CD8-positive, alpha-beta memory T cell (primary cell): ENCODE measurements around the gene MRM3. TPM values are rescaled to one million over a fixed set of nuclear protein-coding genes. Genes with fewer than 3 reads are reported as not detected.
"Not testable (repeated sequence)": the region's sequence is repeated elsewhere in the genome, so short reads cannot be mapped to it uniquely, and the experiment has no call there.

Experiments
- CTCF ChIA-PET: fragments of 350-600 bp; sonication (Branson Sonifier 250); formaldehyde crosslinking; loops from one replicate; lab custom pipeline; 2021; ENCODE audit warnings: antibody characterized with exemption; lab: Charles Lee
- POLR2A ChIA-PET: fragments of 350-600 bp; sonication (Branson Sonifier 250); formaldehyde crosslinking; loops from one replicate; lab custom pipeline; 2021; ENCODE audit warnings: antibody characterized with exemption; lab: Charles Lee
- DNase-seq, 5 donors: peaks; one replicate each; pipeline versions ENCODE4 v3.0.0 to v3.0.0-alpha.2; 2020 to 2022; ENCODE audit warnings: mixed read lengths in 1 of 5
- H3K27ac ChIP-seq: one replicate; pipeline ENCODE4 v1.7.0; 2013; ENCODE audit warnings: low read depth, mild to moderate bottlenecking, low read length, moderate library complexity
- H3K27me3 ChIP-seq: 2 replicates; pipeline ENCODE4 v1.7.0; 2013; ENCODE audit warnings: low read length, mild to moderate bottlenecking; ENCODE audit not compliant: insufficient read depth, poor library complexity, severe bottlenecking
- H3K36me3 ChIP-seq: 2 replicates; pipeline ENCODE4 v1.7.0; 2013; ENCODE audit warnings: mild to moderate bottlenecking, low read length, moderate library complexity; ENCODE audit not compliant: insufficient read depth
- H3K4me1 ChIP-seq: 2 replicates; pipeline ENCODE4 v1.7.0; 2013; ENCODE audit warnings: mild to moderate bottlenecking, low read length, moderate library complexity; ENCODE audit not compliant: insufficient read depth
- H3K4me3 ChIP-seq: 2 replicates; pipeline ENCODE4 v1.7.0; 2013; ENCODE audit warnings: mild to moderate bottlenecking, low read length
- H3K9me3 ChIP-seq: 2 replicates; pipeline ENCODE4 v1.7.0; 2013; ENCODE audit warnings: mild to moderate bottlenecking, low read length
- H3K27ac Mint-ChIP-seq, 8 donors: one replicate each; pipeline ENCODE4 v1.8.0; 2020 to 2021; ENCODE audit warnings: mixed read lengths in 8 of 8, mild to moderate bottlenecking in 6 of 8, inconsistent platforms in 3 of 8, moderate library complexity in 3 of 8
- H3K27me3 Mint-ChIP-seq, 2 donors: one replicate each; pipeline ENCODE4 v1.8.0; 2020 to 2021; ENCODE audit warnings: mixed read lengths in 2 of 2, mild to moderate bottlenecking in 1 of 2, moderate library complexity in 1 of 2
- H3K36me3 Mint-ChIP-seq, 3 donors: one replicate each; pipeline ENCODE4 v1.8.0; 2020 to 2021; ENCODE audit warnings: mixed read lengths in 3 of 3, inconsistent platforms in 1 of 3, mild to moderate bottlenecking in 1 of 3
- H3K4me1 Mint-ChIP-seq, 3 donors: one replicate each; pipeline ENCODE4 v1.8.0; 2020 to 2021; ENCODE audit warnings: mixed read lengths in 3 of 3, inconsistent platforms in 1 of 3, mild to moderate bottlenecking in 1 of 3
- H3K4me3 Mint-ChIP-seq, 7 donors: one replicate each; pipeline ENCODE4 v1.8.0; 2020 to 2021; ENCODE audit warnings: mixed read lengths in 7 of 7, mild to moderate bottlenecking in 6 of 7, moderate library complexity in 4 of 7, inconsistent platforms in 2 of 7
- H3K9me3 Mint-ChIP-seq, 5 donors: one replicate each; pipeline ENCODE4 v1.8.0; 2020 to 2022; ENCODE audit warnings: mixed read lengths in 5 of 5, mild to moderate bottlenecking in 3 of 5, moderate library complexity in 2 of 5, inconsistent platforms in 1 of 5
- polyA plus RNA-seq: library from polyadenylated mRNA; unstranded; fragments of 300-500 nt; fragmentation: Illumina TruSeq; gene quantifications from one replicate; pipeline ENCODE4 v1.2.3, GENCODE V29; 2021
- total RNA-seq, 2 experiments: library from RNA; stranded (reverse); gene quantifications; one replicate each; pipeline ENCODE4 v1.2.3, GENCODE V29; 2021

MRM3 gene
- total and polyA plus RNA-seq, 3 experiments from 2014 or later = 24.9 to 37.4 (median 35.5) TPM

DNA sequence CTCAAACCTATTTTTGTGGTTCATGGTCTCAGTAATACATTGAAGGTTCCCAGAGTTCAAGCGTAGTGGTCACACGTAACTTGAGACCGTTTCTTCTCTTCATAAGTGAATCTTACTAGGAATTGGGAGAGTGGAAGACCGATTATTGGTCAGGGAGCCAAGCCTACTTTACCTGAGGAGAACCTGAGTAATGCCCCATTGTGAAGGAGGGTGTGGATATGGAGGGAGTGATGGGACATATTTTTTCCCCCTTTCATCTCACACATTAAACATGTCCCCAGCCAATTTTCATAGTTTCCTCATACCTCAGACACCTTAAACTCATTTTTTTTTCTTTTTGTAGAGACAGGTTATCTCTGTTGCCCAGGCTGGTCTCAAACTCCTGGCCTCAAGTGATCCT, 39.0 kb upstream of the MRM3 start:
- Mint-ChIP-seq H3K27me3 (no peaks in the 10 kb centered on the region), H3K4me1 (peaks cover 3 to 8% (median 7%) of the 10 kb centered on the region in 3 donors), H3K27ac (peak overlapping the region in 3 of 8 donors; percentile 27 to 57 (median 48)), H3K36me3 (peaks cover 0 to 77% (median 2%) of the 10 kb centered on the region in 3 donors), H3K4me3 (no peak overlapping the region), H3K9me3 (no peaks in the 10 kb centered on the region)
- no peaks in the 10 kb centered on the region for H3K4me1 ChIP-seq
- no peak overlapping the region for H3K27ac ChIP-seq
- CTCF ChIA-PET = no interaction called here
- no peak overlapping the region for H3K4me3 ChIP-seq
- H3K9me3 ChIP-seq = no peaks in the 10 kb centered on the region
- DNase-seq = no peak
- H3K27me3 ChIP-seq = no peaks in the 10 kb centered on the region
- POLR2A ChIA-PET = no interaction called here
- H3K36me3 ChIP-seq = peaks cover 27% of the 10 kb centered on the region

DNA sequence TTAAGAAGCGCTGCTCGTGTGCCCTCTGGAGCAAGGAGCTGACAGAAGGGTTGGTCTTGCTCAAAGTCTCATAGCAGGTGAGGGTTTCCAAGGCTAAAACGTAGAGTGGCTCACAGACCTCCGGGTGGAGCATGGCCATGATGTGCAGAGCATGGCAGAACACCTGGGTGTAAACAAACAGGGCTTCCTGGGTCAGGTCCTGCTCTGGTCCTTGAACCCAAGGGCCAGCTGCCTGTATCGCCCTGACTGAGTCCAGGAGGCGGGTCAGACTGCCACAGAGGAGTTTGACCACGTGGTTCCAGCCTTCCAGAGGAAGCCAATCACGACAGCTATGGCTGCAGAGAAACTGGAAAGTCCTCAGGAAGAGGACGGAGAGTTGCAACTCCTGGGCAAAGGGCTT, 37.2 kb upstream of the MRM3 start:
- peaks cover 30% of the 10 kb centered on the region for H3K36me3 ChIP-seq
- no peaks in the 10 kb centered on the region for H3K27me3 ChIP-seq
- peaks cover 0 to 79% (median 2%) of the 10 kb centered on the region in 3 donors for H3K36me3 Mint-ChIP-seq
- no peak overlapping the region for H3K4me3 Mint-ChIP-seq
- H3K27ac Mint-ChIP-seq = peak overlapping the region in 1 of 8 donors; percentile 47
- no peaks in the 10 kb centered on the region for H3K9me3 Mint-ChIP-seq
- DNase-seq = no peak
- H3K27me3 Mint-ChIP-seq = no peaks in the 10 kb centered on the region
- peaks cover under 1% of the 10 kb centered on the region for H3K4me1 ChIP-seq
- ChIA-PET CTCF (no interaction called here), POLR2A (interaction anchor here (0.6 kb wide), 1 partner anchor 11 kb away, joined by 3 read pairs; no protein-coding TSS in a partner anchor)
- H3K27ac ChIP-seq = no peak overlapping the region
- no peak overlapping the region for H3K4me3 ChIP-seq
- peaks cover 16 to 21% (median 16%) of the 10 kb centered on the region in 3 donors for H3K4me1 Mint-ChIP-seq
- no peaks in the 10 kb centered on the region for H3K9me3 ChIP-seq

DNA sequence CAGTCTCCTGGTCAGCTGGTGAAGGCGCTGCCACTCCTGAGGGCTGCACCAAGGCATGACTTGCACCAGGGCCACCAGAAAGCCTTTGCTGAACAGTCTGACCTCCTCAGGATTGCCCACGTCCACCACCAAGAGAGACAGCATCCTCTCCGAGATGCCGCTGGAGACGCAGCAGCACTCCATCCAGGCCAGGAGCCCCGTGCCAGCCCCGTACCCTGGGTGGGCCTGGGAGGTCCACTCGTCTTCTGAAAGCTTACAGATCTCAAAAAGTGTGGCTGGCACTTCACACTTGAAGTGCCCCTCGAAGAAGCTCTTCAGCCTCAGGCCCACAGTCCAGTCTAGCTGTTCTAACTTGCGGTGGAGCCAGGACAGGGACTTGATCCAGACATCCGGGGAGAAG, 36.7 kb upstream of the MRM3 start:
- peaks cover 5% of the 10 kb centered on the region for H3K4me1 ChIP-seq
- H3K36me3 ChIP-seq = peaks cover 30% of the 10 kb centered on the region
- H3K27ac Mint-ChIP-seq = no peak overlapping the region
- no peaks in the 10 kb centered on the region for H3K27me3 ChIP-seq
- H3K36me3 Mint-ChIP-seq = peaks cover 0 to 77% (median 2%) of the 10 kb centered on the region in 3 donors
- no peak for DNase-seq
- no peaks in the 10 kb centered on the region for H3K9me3 Mint-ChIP-seq
- POLR2A ChIA-PET = no interaction called here
- no peak overlapping the region for H3K27ac ChIP-seq
- H3K27me3 Mint-ChIP-seq = no peaks in the 10 kb centered on the region
- no peak overlapping the region for H3K4me3 ChIP-seq
- CTCF ChIA-PET = no interaction called here
- H3K9me3 ChIP-seq = no peaks in the 10 kb centered on the region
- H3K4me3 Mint-ChIP-seq = no peak overlapping the region
- peaks cover 21 to 23% (median 21%) of the 10 kb centered on the region in 3 donors for H3K4me1 Mint-ChIP-seq

DNA sequence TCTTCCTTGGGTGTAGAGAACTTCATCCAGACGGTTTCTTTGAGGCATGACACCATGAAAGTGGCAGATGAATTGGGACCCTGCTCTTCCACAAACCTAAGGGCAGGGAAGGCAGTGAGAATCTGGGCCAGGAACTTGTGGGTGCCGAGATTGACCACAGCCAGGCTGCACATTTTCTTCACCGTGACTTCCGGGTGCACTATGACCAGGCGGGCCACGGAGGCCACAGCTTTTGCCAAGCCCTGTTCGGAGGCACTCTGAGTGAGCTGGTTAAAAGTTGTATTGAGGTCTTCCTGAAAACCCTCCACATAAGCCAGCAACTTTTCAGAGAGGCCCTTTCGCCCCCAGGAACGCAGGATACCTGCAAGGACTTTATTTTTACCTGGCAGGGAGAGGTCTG, 36.0 kb upstream of the MRM3 start:
- no peak for DNase-seq
- Histone ChIP-seq H3K4me1 (peaks cover 13% of the 10 kb centered on the region), H3K4me3 (no peak overlapping the region), H3K9me3 (no peaks in the 10 kb centered on the region), H3K36me3 (peaks cover 30% of the 10 kb centered on the region), H3K27ac (no peak overlapping the region), H3K27me3 (no peaks in the 10 kb centered on the region)
- no peak overlapping the region for H3K27ac Mint-ChIP-seq
- H3K4me3 Mint-ChIP-seq = no peak overlapping the region
- ChIA-PET CTCF (no interaction called here), POLR2A (no interaction called here)
- no peaks in the 10 kb centered on the region for H3K9me3 Mint-ChIP-seq
- peaks cover 0 to 70% (median 2%) of the 10 kb centered on the region in 3 donors for H3K36me3 Mint-ChIP-seq
- H3K27me3 Mint-ChIP-seq = no peaks in the 10 kb centered on the region
- H3K4me1 Mint-ChIP-seq = peaks cover 27 to 30% (median 29%) of the 10 kb centered on the region in 3 donors

DNA sequence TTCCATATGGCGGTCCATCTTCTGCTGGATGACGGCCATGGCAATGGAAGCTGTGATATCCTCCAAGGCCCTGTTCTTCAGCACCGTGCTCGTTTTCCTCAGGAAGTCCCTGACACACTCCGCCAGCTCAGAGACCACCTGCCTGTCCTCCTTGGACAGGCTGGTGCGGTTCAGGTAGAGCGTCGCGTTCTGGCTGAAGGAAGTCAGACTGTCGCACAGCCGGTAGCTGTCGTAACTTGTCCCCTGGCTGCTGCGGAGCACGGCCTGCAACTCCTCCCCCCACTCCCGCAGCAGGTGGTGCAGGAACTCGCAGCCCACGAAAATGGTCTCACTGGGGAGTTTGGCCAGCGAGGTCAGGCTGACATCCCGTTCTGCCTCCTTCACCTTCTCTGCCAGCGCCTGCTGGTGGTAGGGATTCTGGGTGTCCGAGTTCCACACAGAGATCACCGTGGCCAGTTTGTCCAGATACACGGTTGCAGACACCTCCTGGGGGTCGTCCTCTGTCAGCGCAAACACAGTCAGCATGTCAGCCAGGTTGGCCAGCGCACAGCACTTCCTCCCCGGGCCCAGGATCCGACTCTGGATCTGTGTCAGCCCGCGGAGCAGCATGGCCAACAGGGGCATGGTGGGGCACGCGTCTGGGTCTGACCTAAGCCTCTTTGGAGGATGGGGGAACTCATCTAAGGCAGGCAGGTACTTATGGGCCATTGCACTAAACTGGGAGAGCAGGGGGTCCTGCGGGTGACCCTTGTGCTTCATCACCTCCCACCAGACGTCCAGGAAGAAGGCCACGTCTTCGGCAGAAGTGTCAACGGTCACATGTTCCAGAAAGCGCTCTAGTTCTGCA, 35.1 kb upstream of the MRM3 start:
- no peak overlapping the region for H3K27ac ChIP-seq
- Mint-ChIP-seq H3K4me1 (peaks cover 32 to 35% (median 33%) of the 10 kb centered on the region in 3 donors), H3K9me3 (no peaks in the 10 kb centered on the region), H3K27me3 (no peaks in the 10 kb centered on the region), H3K36me3 (peaks cover 0 to 67% (median 2%) of the 10 kb centered on the region in 3 donors), H3K27ac (no peak overlapping the region), H3K4me3 (no peak overlapping the region)
- H3K4me1 ChIP-seq = peaks cover 18% of the 10 kb centered on the region
- CTCF ChIA-PET = no interaction called here
- no peak overlapping the region for H3K4me3 ChIP-seq
- H3K27me3 ChIP-seq = no peaks in the 10 kb centered on the region
- DNase-seq = no peak
- H3K9me3 ChIP-seq = no peaks in the 10 kb centered on the region
- H3K36me3 ChIP-seq = peaks cover 30% of the 10 kb centered on the region
- POLR2A ChIA-PET = no interaction called here

DNA sequence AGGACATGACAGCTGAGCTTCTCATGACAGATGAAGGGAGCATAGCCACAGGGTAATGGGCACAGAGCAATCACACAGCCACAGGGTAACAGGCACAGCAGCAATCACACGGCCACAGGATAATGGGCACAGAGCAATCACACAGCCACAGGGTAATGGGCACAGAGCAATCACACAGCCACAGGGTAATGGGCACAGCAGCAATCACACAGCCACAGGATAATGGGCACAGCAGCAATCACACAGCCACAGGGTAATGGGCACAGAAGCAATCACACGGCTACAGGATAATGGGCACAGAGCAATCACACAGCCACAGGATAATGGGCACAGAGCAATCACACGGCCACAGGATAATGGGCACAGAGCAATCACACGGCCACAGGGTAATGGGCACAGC, 33.5 kb upstream of the MRM3 start:
- peaks cover 30% of the 10 kb centered on the region for H3K36me3 ChIP-seq
- H3K27ac Mint-ChIP-seq = peak overlapping the region in 2 of 8 donors; percentile 33 to 72
- H3K4me1 Mint-ChIP-seq = peaks cover 36 to 48% (median 40%) of the 10 kb centered on the region in 3 donors
- H3K27ac ChIP-seq, POLR2A ChIA-PET, CTCF ChIA-PET, H3K27me3 Mint-ChIP-seq, DNase-seq, H3K4me3 ChIP-seq, H3K27me3 ChIP-seq, H3K9me3 Mint-ChIP-seq, H3K9me3 ChIP-seq: not testable (repeated sequence)
- peaks cover 0 to 58% (median 2%) of the 10 kb centered on the region in 3 donors for H3K36me3 Mint-ChIP-seq
- H3K4me1 ChIP-seq = peaks cover 23% of the 10 kb centered on the region
- peak overlapping the region in 2 of 7 donors; percentile 39 to 84 for H3K4me3 Mint-ChIP-seq

DNA sequence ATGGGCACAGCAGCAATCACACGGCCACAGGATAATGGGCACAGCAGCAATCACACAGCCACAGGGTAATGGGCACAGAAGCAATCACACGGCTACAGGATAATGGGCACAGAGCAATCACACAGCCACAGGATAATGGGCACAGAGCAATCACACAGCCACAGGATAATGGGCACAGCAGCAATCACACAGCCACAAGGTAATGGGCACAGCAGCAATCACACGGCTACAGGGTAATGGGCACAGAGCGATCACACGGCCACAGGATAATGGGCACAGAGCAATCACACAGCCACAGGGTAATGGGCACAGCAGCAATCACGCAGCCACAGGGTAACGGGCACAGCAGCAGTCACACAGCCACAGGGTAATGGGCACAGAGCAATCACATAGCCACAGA, 32.8 kb upstream of the MRM3 start:
- DNase-seq, H3K27me3 ChIP-seq, H3K9me3 ChIP-seq, H3K9me3 Mint-ChIP-seq, H3K4me3 ChIP-seq, POLR2A ChIA-PET, H3K27ac ChIP-seq, H3K27me3 Mint-ChIP-seq: not testable (repeated sequence)
- H3K27ac Mint-ChIP-seq = peak overlapping the region in 2 of 8 donors; percentile 43 to 55
- peaks cover 23% of the 10 kb centered on the region for H3K4me1 ChIP-seq
- peaks cover 36 to 48% (median 40%) of the 10 kb centered on the region in 3 donors for H3K4me1 Mint-ChIP-seq
- peaks cover 0 to 51% (median 2%) of the 10 kb centered on the region in 3 donors for H3K36me3 Mint-ChIP-seq
- peaks cover 23% of the 10 kb centered on the region for H3K36me3 ChIP-seq
- peak overlapping the region in 6 of 7 donors; percentile 9 to 79 (median 46) for H3K4me3 Mint-ChIP-seq
- CTCF ChIA-PET = interaction anchor here (2.2 kb wide), 1 partner anchor 337 kb away, joined by 6 read pairs; no protein-coding TSS in a partner anchor
